ENCODE data around the gene PCK1. TPM values are rescaled to one million over a fixed set of nuclear protein-coding genes. Genes with fewer than 3 reads are reported as not detected.

PCK1 gene
- total RNA-seq, 2 experiments from 2014 or later = not detected

- CTCF ChIA-PET = no interaction called here
- Mint-ChIP-seq H3K27ac (no peak overlapping the region), H3K36me3 (ENCODE audit: low read depth) (no peaks in the 10 kb centered on the region), H3K4me1 (ENCODE audit: low read depth) (no peaks in the 10 kb centered on the region), H3K4me3 (no peak overlapping the region), H3K9me3 (peaks cover 3% of the 10 kb centered on the region), H3K27me3 (peaks cover 3% of the 10 kb centered on the region)
- ATAC-seq (no peak), DNase-seq (no peak)
- intact Hi-C loops (cut with micrococcal nuclease) = loop anchor here (5.0 to 10.0 kb wide), 3 partner anchors 78 to 585 kb away; no protein-coding TSS in a partner anchor
- POLR2A ChIA-PET = no interaction called here
- no peak for TF ChIP-seq CTCF (IDR thresholded peaks at IDR 0.05)
These were observed 29.0 kb downstream of the PCK1 start for GRCh38 chr20:57589728-57590484.

- H3K36me3 Mint-ChIP-seq (ENCODE audit: low read depth) = no peaks in the 10 kb centered on the region
- DNase-seq = no peak
- TF ChIP-seq CTCF (IDR thresholded peaks at IDR 0.05) = no peak
- intact Hi-C loops (cut with micrococcal nuclease) = loop anchor here (5.0 to 10.0 kb wide), 2 partner anchors 78 to 584 kb away; no protein-coding TSS in a partner anchor
- peaks cover 3% of the 10 kb centered on the region for H3K27me3 Mint-ChIP-seq
- POLR2A ChIA-PET = no interaction called here
- H3K4me1 Mint-ChIP-seq (ENCODE audit: low read depth) = no peaks in the 10 kb centered on the region
- no peak for ATAC-seq
- H3K4me3 Mint-ChIP-seq = no peak overlapping the region
- peaks cover 3% of the 10 kb centered on the region for H3K9me3 Mint-ChIP-seq
- CTCF ChIA-PET = interaction anchor here (1.8 kb wide), 1 partner anchor 89 kb away, joined by 4 read pairs; no protein-coding TSS in a partner anchor
- H3K27ac Mint-ChIP-seq = no peak overlapping the region
These were observed 29.8 kb downstream of the PCK1 start for GRCh38 chr20:57590485-57591288.

- ChIA-PET CTCF (interaction anchor here (1.3 to 1.8 kb wide), 3 partner anchors 90 to 579 kb away, joined by 4 read pairs; no protein-coding TSS in a partner anchor), POLR2A (no interaction called here)
- DNase-seq (no peak), ATAC-seq (no peak)
- TF ChIP-seq CTCF (IDR thresholded peaks at IDR 0.05) = no peak
- no peaks in the 10 kb centered on the region for H3K36me3 Mint-ChIP-seq (ENCODE audit: low read depth)
- H3K27ac Mint-ChIP-seq = no peak overlapping the region
- H3K9me3 Mint-ChIP-seq = peaks cover 3% of the 10 kb centered on the region
- intact Hi-C loops (cut with micrococcal nuclease) = loop anchor here (5.0 to 10.0 kb wide), 2 partner anchors 79 to 583 kb away; no protein-coding TSS in a partner anchor
- H3K4me1 Mint-ChIP-seq (ENCODE audit: low read depth) = no peaks in the 10 kb centered on the region
- peaks cover 3% of the 10 kb centered on the region for H3K27me3 Mint-ChIP-seq
- H3K4me3 Mint-ChIP-seq = no peak overlapping the region
These were observed 30.6 kb downstream of the PCK1 start for GRCh38 chr20:57591289-57592229.

GRCh38 chr20:57592263-57593092 is 31.6 kb downstream of the PCK1 start:
- CTCF ChIA-PET = interaction anchor here (1.3 to 1.8 kb wide), 3 partner anchors 90 to 578 kb away, joined by 4 read pairs; no protein-coding TSS in a partner anchor

More at GRCh38 chr20:57592263-57593092, 31.6 kb downstream of the PCK1 start:
- peaks cover 3% of the 10 kb centered on the region for H3K27me3 Mint-ChIP-seq
- intact Hi-C loops (cut with micrococcal nuclease) = loop anchor here (5.0 to 10.0 kb wide), 2 partner anchors 80 to 582 kb away; no protein-coding TSS in a partner anchor
- H3K4me3 Mint-ChIP-seq = no peak overlapping the region
- H3K36me3 Mint-ChIP-seq (ENCODE audit: low read depth) = no peaks in the 10 kb centered on the region
- peaks cover 3% of the 10 kb centered on the region for H3K9me3 Mint-ChIP-seq
- DNase-seq (no peak), ATAC-seq (no peak)
- H3K27ac Mint-ChIP-seq = no peak overlapping the region
- no peaks in the 10 kb centered on the region for H3K4me1 Mint-ChIP-seq (ENCODE audit: low read depth)
- POLR2A ChIA-PET = no interaction called here
- no peak for TF ChIP-seq CTCF (IDR thresholded peaks at IDR 0.05)

All from activated CD8-positive, alpha-beta T cell treated with anti-CD3 and anti-CD28 coated beads for 36 hours (primary cell).